Kidney (tissue), 14 donors: ENCODE data around the gene SBNO1. TPM values are rescaled to one million over a fixed set of nuclear protein-coding genes. Genes with fewer than 3 reads are reported as not detected.
"Not testable (repeated sequence)": the region's sequence is repeated elsewhere in the genome, so short reads cannot be mapped to it uniquely, and the experiment has no call there.

Experiments used
- DNase-seq, 5 donors: peaks; one replicate each; pipeline ENCODE4 v3.0.0-alpha.2; 2013 to 2020
- FAIRE-seq: peaks from 2 replicates; lab custom pipeline; 2012; peaks lifted over from hg19 to GRCh38; lab: Jason Lieb, UNC
- H3K27ac ChIP-seq, 2 donors: one replicate each; pipeline ENCODE4 v1.7.0; 2013; ENCODE audit warnings: low read depth in 2 of 2, low read length in 2 of 2, inconsistent platforms in 1 of 2
- H3K27me3 ChIP-seq: one replicate; pipeline ENCODE4 v1.7.1; 2013; ENCODE audit warnings: low read length, inconsistent platforms; ENCODE audit not compliant: control insufficient read depth, insufficient read depth
- H3K36me3 ChIP-seq, 3 donors: one replicate each; pipeline versions ENCODE4 v1.7.0 to v1.7.1; 2013; ENCODE audit warnings: low read length in 3 of 3, control low read depth in 1 of 3, inconsistent platforms in 1 of 3; ENCODE audit not compliant: insufficient read depth in 3 of 3, control insufficient read depth in 2 of 3
- H3K4me1 ChIP-seq, 3 donors: one replicate each; pipeline versions ENCODE4 v1.7.0 to v1.7.1; 2013; ENCODE audit warnings: low read length in 3 of 3, inconsistent platforms in 1 of 3, low read depth in 1 of 3; ENCODE audit not compliant: control insufficient read depth in 2 of 3, insufficient read depth in 2 of 3
- H3K4me3 ChIP-seq, 3 donors: one replicate each; pipeline versions ENCODE4 v1.7.0 to v1.8.1; 2013; ENCODE audit warnings: low read length in 3 of 3, control low read depth in 1 of 3, inconsistent platforms in 1 of 3
- H3K9ac ChIP-seq, 3 donors: one replicate each; pipeline versions ENCODE4 v1.7.0 to v1.7.1; 2013; ENCODE audit warnings: low read length in 3 of 3, control low read depth in 1 of 3, inconsistent platforms in 1 of 3
- H3K9me3 ChIP-seq, 3 donors: one replicate each; pipeline versions ENCODE4 v1.7.0 to v1.7.1; 2013; ENCODE audit warnings: low read length in 3 of 3, control low read depth in 1 of 3, inconsistent platforms in 1 of 3; ENCODE audit not compliant: control insufficient read depth in 2 of 3, insufficient read depth in 1 of 3
- CTCF ChIP-seq: IDR thresholded peaks from 3 replicates; pipeline ENCODE4 v1.5.1; 2012; ENCODE audit warnings: mild to moderate bottlenecking, moderate library complexity, borderline replicate concordance; ENCODE audit not compliant: insufficient read depth; ENCODE audit errors: extremely low read depth
- intact Hi-C: fragments of 100-400 bp; cut with DNase I; formaldehyde crosslinking; loops from one replicate; pipeline ENCODE4 v1.11.1; 2022
- polyA plus RNA-seq: library from polyadenylated mRNA; stranded (reverse); fragments of 350-450 nt; fragmentation: Illumina TruSeq; extraction: RNeasy Lipid Tissue Mini Kit (QIAGEN cat#74804); gene quantifications from one replicate; pipeline ENCODE4 v1.2.3, GENCODE V29; 2014; ENCODE audit warnings: low read depth, low replicate concordance; ENCODE audit not compliant: insufficient read depth
- total RNA-seq: library from RNA; stranded (reverse); fragmentation: NEBNext Ultra II Directional; extraction: Animal tissue kit (Norgen Biotek cat#: 25700); gene quantifications from one replicate; pipeline ENCODE4 v1.2.1, GENCODE V29; 2021
- donor health status: control.
- donor health status: control.
- donor health status: control.
- donor health status: control.
- donor health status: control.
- donor health status: DM: yes; HTN: yes; CAD: no.
- donor health status: Normal renal cell carcinoma (clear cell type).

SBNO1 gene
- total and polyA plus RNA-seq, 2 donors from 2014 or later: 4.3 to 32.0 TPM

GRCh38 chr12:123250471-123251383 is 113.9 kb downstream of the SBNO1 start:
- TF ChIP-seq CTCF: no peak
- H3K4me1 ChIP-seq: peaks cover 0 to 18% (median 16%) of the 10 kb centered on the region in 3 donors
- H3K36me3 ChIP-seq: peaks cover 0 to 15% (median 3%) of the 10 kb centered on the region in 3 donors
- DNase-seq: peak in 4 of 5 donors; percentile 42 to 93 (median 68)
- H3K9ac ChIP-seq: peak overlapping the region in 1 of 3 donors; percentile 19
- FAIRE-seq: no peak
- H3K27ac ChIP-seq: peak overlapping the region; percentile 72 to 85
- peak overlapping the region in 1 of 3 donors; percentile 35 for H3K4me3 ChIP-seq
- H3K9me3 ChIP-seq: no peaks in the 10 kb centered on the region
- H3K27me3 ChIP-seq: no peaks in the 10 kb centered on the region
- intact Hi-C loops: no loop called here

GRCh38 chr12:123248996-123249741 is 115.5 kb downstream of the SBNO1 start:
- intact Hi-C loops, H3K27ac ChIP-seq, H3K9ac ChIP-seq, H3K4me3 ChIP-seq, H3K27me3 ChIP-seq, FAIRE-seq, DNase-seq, H3K36me3 ChIP-seq, H3K9me3 ChIP-seq: not testable (repeated sequence)
- peaks cover 0 to 18% (median 16%) of the 10 kb centered on the region in 3 donors for H3K4me1 ChIP-seq

- H3K9ac ChIP-seq, DNase-seq, H3K27me3 ChIP-seq, FAIRE-seq, H3K27ac ChIP-seq, H3K4me3 ChIP-seq, H3K9me3 ChIP-seq, H3K36me3 ChIP-seq, intact Hi-C loops: not testable (repeated sequence)
- H3K4me1 ChIP-seq: peaks cover 0 to 18% (median 16%) of the 10 kb centered on the region in 3 donors
Observed at GRCh38 chr12:123248129-123248528, 116.5 kb downstream of the SBNO1 start.

GRCh38 chr12:123245678-123246077 is 119.0 kb downstream of the SBNO1 start:
- no peaks in the 10 kb centered on the region for H3K36me3 ChIP-seq
- FAIRE-seq (no peak), DNase-seq (no peak)
- H3K27me3 ChIP-seq: no peaks in the 10 kb centered on the region
- intact Hi-C loops: no loop called here
- no peak for TF ChIP-seq CTCF
- no peak overlapping the region for H3K9ac ChIP-seq
- peaks cover 0 to 8% (median 3%) of the 10 kb centered on the region in 3 donors for H3K4me1 ChIP-seq
- no peak overlapping the region for H3K27ac ChIP-seq
- H3K9me3 ChIP-seq: no peaks in the 10 kb centered on the region
- no peak overlapping the region for H3K4me3 ChIP-seq
